RCC 7860 (cell line): ENCODE measurements around the gene BTLA.
"Not testable (repeated sequence)": the region's sequence is repeated elsewhere in the genome, so short reads cannot be mapped to it uniquely, and the experiment has no call there.

Experiments
- DNase-seq: peaks from one replicate; pipeline ENCODE4 v3.0.0-alpha.2; 2015; ENCODE audit warnings: low spot score
- FAIRE-seq: peaks from 2 replicates; lab custom pipeline; 2012; peaks lifted over from hg19 to GRCh38; lab: Jason Lieb, UNC

BTLA gene

DNA sequence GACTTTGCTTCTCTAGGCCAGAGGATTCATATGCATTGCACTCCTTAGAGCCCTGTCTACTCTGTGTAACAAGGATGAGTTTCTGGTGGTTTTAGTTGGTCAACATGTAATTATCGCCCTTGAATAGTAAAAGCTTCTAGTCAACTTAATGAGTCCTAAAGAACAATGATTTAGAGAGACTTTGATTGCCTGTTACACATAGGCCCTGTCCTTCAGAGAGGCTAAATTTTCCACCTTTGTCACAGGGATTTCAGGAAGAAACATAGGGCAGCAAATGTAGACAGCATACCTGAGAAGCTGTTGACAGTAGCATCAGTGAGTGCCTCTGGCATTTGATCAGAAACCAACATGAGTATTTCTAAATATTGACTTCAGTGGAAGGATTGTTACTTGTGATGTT is 7.1 kb downstream of the BTLA start:
- FAIRE-seq, result no peak
- no peak for DNase-seq

DNA sequence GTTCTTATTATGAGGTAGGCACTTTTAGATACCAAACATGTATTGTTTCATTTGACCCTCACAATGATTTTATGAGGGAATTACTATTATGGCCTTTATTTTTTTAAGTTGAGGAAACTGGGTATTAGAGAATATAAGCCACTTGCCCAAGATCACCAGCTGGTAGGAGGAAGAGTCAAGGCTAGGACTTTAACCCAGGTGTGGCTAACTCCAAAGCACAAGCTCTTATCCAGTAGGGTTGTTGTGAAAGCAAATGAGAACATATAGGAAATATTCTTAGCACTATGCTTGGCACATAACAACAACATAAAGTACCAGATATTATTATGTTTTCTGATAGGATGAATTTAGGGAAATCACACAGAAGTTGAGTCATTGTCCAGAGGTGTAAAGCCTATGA is 7.9 kb downstream of the BTLA start:
- no peak for FAIRE-seq
- no peak for DNase-seq

DNA sequence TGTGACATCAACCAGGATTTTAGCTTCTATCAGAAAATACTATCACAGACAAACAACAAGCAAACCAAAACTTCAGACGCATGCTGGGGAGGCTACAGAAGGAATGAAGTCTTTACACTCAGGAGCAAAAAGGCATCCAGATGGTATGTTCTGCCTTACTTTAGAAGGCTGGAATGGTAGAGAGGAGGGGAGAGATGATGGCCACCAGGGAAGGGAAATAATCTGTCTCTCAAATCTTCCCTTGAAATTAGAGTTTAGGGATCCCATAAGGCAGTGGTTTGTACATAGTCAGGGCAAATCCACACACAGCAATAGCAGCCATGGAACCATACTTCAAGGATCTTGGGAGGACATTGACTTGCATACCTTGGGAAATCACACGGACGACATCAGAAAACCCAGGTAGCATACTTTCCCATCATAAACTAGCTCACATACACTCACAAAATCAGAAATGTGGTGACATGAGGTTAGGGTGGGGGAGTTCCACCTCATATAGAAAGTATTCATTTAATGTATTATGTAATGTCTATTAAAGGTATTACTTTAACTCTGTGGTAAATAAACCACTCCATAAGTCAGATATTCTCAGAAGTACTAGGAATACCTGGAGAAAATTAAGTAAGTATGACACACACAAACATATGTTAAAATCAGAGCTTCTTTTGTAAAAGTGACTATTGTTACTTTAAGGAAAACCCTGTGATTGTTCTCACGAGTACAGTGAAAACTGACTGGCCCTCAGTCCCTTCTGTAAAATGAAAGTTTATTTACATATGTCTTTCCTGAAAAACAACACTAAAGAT is 9.4 kb downstream of the BTLA start:
- FAIRE-seq (no peak), DNase-seq (no peak)

DNA sequence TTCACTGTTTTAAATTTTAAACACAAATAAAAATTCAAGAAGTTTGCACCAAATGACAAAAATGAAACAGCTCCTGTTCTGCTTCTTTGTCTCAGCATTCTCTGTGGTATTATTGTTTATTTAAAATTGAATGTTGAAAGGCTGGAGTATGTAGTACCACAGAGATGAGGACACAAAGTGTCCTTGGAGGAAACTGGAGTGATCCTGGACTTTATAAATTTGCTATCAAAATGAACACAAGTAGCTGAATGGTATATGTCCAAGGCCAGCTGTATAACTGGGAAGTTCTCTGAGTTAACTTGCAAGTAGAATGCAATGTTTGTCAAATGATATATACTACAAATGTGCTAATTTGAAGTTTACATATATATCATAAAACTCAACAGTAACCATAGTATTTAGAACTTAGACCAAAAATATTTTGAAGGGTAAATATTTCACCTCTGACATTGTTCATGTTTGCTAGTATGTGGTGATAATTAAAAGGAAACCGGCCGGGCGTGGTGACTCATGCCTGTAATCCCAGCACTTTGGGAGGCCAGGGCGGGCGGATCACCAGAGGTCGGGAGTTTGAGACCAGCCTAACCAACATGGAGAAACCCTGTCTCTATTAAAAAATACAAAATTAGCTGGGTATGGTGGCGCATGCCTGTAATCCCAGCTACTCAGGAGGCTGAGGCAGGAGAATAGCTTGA is 12.3 kb downstream of the BTLA start:
- FAIRE-seq (no peak), DNase-seq (no peak)

DNA sequence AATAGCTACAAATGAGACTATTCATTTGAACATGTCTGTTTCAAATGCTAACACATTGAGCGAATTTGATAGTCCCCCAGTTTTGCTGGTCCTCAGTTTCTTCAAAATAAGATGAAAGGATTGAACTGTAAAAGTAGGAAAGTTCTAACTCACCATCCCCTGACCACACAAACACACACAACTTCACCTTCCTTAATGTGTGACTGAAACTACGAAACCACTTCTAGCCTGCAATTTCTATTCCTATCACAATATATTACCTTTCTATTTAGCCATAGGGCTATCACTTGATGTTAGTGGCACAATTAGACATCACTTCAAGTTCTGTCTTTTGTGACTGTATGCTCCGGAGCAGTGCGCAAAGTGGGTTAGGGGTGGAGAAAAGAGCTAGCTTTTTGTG is 14.9 kb downstream of the BTLA start:
- no peak for DNase-seq
- FAIRE-seq, result no peak

DNA sequence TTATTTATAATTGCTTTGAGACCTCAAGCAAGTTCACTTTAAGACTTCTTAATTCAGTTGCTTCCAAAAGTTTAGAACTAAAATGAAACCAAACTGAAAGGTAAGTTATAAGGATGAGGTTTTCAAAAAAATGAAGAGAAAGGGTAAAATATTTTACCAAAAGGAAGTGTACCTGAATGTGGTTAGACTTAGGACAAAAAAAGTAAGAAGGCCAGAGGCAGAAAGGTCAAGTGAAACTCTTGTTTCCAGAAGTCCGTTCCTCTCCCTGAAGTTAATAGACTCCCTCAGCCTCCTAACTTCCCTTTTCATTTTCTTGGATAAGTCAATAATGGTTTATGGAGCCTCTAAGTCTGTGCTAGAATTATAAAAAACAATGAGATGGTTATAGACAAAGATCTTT is 16.6 kb downstream of the BTLA start:
- FAIRE-seq (no peak), DNase-seq (no peak)

DNA sequence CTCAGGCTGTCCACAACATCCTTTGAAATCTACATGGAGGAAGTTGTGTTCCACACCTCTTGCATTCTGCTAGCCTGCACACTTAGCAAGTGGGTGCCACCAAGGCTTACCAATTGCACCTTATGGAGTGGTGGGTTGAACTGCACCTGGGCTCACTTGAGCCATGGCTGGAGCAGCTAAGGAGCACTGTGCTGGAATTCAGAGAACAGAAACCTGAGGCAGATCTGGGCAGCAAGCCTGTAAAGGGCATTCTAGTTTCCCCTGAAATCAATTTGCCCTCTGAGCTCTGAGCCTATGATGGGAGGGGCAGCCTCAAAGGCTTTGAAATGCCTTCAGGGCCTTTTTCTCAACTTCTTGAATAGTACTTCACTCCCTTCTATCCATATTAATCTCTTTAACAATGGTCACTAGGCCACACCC is 18.0 kb downstream of the BTLA start:
- DNase-seq, result no peak
- no peak for FAIRE-seq

DNA sequence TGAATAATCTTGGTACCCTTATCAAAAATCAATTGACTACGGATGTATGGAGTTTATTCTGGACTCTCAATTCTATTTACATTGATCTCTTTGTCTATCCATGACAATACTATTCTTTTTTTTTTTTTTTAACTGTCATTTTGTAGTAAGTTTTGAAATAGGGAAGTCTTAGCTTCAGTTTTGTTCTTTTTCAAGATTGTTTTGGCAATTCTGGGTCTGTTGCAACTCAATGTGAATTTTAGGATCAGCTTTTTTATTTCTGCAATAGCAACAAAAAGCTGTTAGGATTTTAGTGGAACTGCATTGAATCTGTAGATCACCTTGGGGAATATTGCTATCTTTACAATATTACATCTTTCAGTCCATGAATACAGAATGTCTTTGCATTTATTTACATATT is 21.4 kb downstream of the BTLA start:
- no peak for DNase-seq
- FAIRE-seq, result no peak

DNA sequence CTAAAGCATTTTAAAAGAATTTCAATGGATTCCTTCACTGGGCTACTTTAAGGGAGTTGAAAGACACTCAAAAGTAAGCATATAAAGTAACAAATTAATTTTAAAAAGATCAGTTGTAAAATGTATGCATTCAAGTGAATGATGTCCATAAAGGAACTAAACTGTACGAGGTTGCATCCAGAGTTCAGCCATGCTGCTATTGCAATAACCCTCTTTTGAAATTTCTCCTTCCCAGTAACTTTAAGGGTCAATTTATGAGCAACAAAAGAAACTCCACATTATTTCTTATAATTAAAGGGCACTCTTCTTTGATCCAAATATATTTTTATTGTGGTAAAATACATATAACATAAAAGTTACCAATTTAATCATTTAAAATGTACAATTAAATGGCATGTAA is 22.9 kb downstream of the BTLA start:
- FAIRE-seq, result no peak

DNA sequence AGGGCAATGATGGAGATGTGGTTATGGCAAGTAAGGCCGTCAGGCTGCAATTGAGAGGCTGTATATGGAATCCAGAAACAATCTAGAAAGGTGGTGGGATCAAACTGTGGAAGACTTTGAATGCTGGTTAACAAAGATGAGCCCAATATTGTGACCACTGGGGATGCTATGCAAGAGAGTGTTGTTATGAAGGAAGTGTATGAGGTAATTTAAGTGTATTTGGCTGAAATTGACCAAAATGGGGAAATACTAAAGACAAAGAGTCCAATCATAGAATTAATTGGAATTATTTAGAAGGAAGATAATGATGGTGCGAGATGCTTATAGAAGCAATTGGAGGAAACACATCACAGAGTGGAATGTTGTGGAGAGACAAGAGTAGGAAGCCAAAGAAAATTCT is 24.5 kb downstream of the BTLA start:
- FAIRE-seq, result no peak
- DNase-seq, result no peak

More for the DNA sequence above, 22.9 kb downstream of the BTLA start:
- DNase-seq, result no peak

DNA sequence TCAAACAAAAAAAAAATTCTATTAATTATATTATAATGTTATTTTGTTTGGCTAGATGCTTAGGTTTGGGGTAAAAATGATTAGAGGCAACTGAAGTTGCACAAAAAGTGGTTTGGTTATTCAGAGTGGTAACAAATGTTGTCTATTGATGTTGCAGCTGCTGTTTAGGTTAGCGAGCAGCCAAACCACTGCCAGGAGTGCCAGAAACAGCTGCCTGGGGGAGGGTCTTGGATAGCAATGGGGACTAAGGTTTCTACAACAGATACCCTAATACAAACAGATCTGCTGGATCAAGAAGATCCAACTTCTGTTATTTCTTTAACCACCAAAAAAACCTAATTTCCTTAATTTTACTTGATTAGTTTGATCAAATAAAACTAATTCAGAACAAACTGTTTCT is 26.6 kb downstream of the BTLA start:
- no peak for FAIRE-seq
- no peak for DNase-seq

DNA sequence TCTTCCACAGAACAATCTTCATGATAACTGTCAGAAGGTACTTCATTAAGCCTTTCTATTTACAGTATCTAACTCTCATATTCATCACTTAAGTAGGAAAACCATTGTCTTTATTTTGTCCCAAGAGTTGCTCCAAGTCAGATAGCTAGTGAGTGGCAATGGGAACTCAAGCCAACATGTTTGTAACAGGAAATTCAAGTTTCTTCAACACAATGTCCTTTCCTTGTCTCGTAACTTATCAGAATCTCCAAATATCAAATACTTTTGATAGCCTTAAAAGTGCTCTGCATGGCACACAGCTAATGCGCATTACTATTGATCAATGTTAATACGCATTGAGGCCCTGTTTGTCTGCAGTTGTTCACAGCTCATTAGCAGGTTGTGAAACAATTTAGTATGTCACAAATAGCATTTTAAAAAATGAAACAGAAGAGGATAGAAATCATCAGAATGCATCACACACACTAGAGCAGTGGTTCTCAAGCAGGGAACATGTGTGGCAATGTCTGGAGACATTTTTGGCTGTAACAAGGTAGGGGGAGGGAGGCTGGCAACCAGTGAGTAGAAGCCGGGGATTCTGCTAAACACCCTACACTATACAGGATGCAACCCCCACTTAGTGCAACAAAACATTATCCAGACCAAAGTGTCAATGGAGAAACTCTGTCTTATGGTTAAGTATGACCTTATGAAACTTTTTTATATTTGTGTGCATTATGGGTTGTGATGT is 27.5 kb downstream of the BTLA start:
- FAIRE-seq, result no peak
- DNase-seq, result no peak

DNA sequence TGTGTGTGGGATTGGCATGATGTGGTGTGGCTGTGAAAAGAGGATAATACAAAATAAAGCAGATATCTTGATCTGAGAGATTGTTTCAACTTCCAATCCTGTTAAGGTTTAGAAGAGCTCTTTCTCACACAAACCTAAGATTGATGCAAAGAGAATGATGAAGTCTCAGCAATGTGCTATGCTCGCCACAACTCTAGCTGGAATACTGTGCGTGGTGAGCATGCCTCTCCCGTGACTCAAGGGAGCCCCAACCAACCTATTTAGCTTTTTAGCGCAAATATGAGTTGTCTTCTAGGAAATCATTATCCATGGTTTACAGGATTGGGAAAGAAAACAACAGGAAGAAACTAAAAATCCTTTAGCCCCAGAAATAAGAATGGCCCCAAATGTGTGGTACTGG is 28.5 kb downstream of the BTLA start:
- DNase-seq (peak; percentile 19), FAIRE-seq (no peak)

DNA sequence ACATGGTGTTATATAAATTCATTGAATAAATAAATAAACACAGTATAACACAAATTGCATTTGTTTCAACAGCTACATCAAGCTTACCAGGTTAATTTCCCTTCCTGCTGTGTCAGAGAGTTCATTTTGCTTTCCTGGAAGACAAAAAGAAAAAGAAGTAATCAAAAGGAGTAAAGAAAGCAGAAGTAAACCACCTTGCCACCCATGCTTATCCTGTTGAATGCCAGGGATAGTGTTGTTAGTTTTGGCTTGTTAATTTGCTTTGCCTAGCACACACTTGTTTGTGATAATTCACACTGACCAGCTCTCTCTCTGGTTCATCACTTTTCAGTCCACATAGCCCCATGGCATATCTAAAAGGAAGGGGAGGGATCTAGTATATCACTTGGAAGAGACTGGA is 29.6 kb downstream of the BTLA start:
- FAIRE-seq, result no peak

DNA sequence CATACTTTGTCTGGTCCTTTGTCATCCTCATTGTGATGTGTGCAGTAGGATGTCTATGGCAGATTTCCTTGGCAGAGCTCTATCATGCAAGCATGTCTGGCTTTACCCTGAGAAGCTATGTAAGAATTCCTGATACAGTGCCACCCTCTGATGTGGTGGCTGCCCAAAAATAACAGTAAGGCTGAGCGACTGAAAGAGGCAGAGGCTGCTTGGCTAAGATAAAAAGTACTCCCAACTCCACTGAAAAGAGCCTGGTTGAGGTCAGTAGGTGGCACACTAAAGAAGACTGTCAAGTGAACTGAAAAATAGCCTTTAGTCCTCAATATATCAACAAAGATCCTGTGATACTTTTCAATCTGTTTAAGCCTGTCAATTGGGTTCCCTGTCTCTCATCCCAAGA is 31.7 kb downstream of the BTLA start:
- FAIRE-seq (no peak), DNase-seq (no peak)

More for the DNA sequence above, 29.6 kb downstream of the BTLA start:
- DNase-seq, result no peak

DNA sequence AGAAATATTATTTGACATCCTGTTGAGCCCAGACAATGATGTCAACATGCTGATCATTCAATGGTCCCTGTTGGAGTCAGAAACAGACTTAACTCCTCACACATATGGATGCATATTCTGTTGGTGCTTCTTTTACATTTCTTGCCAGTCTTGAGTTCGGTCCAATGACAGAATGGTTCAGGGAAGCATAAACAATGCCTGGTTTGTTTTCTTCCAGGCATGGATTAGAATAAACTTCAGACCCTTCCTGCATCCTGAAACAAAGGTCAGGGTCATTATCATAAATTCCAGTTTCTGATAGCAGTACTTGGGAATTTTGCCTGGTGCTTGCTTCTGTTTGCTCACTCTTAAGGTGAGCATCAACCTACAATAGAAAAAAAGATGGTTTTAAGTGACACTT is 33.3 kb downstream of the BTLA start:
- FAIRE-seq (no peak), DNase-seq (no peak)

DNA sequence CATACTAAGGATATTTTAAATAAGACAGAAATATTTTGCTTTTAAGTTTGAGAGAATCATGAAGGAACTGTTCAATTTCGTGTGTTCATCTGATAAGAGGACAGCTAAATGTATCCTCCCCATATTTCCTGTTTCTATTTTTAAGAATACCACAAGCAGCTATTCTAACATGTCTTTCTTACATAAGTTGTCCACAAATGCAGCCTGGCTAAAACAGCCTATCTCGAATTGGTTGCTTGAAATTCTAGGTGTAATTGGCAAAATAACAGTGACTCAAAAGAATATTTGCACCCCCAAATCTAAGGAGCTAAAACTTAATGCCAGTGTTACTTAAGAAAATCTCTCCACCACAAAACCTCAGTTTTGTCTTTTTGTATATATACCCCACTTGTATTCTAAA is 35.0 kb downstream of the BTLA start:
- DNase-seq (no peak), FAIRE-seq (no peak)

DNA sequence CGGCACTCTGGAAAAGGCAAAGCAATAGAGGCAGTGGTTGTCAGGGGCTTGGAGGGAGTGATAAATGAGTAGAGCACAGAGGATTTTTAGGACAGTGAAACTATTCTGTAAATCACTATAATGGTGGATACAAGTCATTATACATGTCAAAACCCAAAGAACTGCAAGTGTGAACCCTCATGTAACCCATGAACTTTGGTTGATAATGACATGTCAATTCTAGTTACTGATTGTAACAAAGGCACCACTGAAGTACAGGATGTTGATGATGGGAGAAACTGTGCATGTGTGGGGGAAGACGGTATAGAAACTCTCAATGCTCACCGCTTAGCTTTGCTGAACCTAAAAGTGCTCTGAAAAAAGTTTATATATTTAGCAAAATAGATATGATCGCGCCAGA is 36.0 kb downstream of the BTLA start:
- FAIRE-seq, result no peak
- DNase-seq, result no peak

DNA sequence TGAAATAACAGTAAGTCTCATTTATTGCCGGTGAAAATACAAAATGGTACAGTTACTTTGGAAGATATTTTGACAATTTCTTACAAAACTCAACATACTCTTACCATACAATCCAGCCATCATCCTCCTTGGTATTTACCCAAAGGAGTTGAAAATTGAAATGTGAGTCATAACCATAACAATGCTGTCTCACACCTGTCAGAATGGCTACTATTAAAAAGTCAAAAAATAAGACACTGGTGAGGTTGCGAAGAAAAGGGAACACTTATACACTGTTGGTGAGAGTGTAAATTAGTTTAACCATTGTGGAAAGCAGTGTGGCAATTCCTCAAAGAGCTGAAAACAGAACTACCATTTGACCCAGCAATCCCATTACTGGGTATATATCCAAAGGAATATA is 37.5 kb downstream of the BTLA start:
- DNase-seq, FAIRE-seq: not testable (repeated sequence)

DNA sequence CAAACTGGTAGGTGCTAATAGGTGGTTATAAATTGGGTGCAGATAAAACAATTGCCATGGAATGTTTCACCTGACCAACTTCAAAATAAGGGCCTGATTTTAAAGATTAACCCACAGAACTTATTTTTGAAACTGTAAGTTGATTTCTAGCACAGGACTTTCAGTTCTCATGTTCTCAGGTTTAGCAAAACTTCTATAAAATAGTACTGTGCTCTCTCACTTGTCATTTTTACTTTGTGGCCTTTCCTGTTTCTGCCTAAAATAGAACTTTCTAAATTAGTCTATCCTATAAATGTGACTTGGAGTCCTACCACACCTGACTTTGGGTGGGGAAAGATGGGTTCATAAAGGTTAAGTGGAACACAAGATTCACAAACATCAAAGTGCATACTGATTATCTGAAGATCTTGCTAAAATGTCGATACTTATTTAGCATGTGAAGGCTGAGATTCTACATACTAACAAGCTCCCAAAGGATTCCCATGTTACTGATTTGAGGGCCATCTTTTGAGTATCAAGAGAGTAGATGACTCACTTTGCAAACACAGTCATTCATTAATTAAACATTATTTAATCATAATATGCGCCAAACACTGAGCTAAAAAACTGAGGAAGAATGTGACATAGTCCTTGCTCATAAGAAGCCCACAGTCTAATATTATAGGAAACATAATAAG is 38.6 kb downstream of the BTLA start:
- no peak for FAIRE-seq

DNA sequence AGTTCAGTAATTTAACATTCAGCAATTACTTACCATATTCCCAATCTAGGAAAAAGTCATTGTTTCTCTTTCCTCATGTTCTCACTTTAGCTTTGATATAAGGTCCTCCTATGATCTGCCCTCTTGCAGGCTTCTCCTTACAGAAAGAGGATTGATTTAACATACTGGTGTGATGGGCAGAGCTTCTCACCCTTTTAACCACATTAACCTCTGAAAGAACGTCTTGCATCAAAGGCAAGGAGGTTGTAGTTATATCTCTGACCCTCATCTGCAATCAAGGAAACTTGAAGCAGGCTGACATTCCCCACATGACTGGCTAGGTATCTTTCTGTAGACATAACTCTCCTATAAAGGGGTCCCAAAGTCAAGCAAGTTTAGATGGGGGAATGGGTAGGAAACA is 39.5 kb downstream of the BTLA start:
- no peak for FAIRE-seq

More for the DNA sequence above, 38.6 kb downstream of the BTLA start:
- no peak for DNase-seq

More for the DNA sequence above, 39.5 kb downstream of the BTLA start:
- DNase-seq, result no peak
